ENCODE data around the gene TUBA1C. TPM values are rescaled to one million over a fixed set of nuclear protein-coding genes. Genes with fewer than 3 reads are reported as not detected.
A peak's percentile ranks its signal among the peaks of the same experiment; 100 is the strongest.
"Not testable (repeated sequence)": the region's sequence is repeated elsewhere in the genome, so short reads cannot be mapped to it uniquely, and the experiment has no call there.

Gene TUBA1C
- total and polyA plus RNA-seq, 11 donors: 35.2 to 554 (median 68.8) TPM

DNA sequence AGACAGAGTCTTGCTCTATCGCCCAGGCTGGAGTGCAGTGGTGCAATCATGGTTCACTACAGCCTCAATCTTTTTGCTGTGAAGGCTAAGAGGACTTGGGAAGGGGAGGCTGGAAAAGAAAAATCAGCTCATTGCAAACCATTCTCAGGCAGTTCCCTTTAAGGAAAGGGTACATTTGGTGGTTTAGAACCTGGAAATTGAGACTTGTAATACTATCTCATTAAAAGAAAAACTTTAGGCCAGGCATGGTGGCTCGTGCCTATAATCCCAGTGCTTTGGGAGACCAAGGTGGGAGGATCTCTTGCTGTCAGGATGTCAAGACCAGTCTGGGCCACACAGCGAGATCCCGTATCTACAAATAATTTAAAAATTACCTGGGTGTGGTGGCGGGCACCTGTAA lies 21.3 kb upstream of the TUBA1C start:
- intact Hi-C loops (cut with DNase I): no loop called here
- Histone ChIP-seq H3K27ac (peak overlapping the region in 3 of 12 donors; percentile 20 to 51 (median 37)), H3K4me1 (peaks cover 0 to 25% (median 0%) of the 10 kb centered on the region in 12 donors), H3K9me3 (no peaks in the 10 kb centered on the region), H3K27me3 (no peaks in the 10 kb centered on the region), H3K36me3 (no peaks in the 10 kb centered on the region), H3K4me3 (no peak overlapping the region)
- WGBS, 4 donors: 87 to 97% (median 95%) methylated on average over 5 of the region's 5 CpGs
- DNase-seq (no peak), ATAC-seq (no peak)
- TF ChIP-seq, protein P1, sequence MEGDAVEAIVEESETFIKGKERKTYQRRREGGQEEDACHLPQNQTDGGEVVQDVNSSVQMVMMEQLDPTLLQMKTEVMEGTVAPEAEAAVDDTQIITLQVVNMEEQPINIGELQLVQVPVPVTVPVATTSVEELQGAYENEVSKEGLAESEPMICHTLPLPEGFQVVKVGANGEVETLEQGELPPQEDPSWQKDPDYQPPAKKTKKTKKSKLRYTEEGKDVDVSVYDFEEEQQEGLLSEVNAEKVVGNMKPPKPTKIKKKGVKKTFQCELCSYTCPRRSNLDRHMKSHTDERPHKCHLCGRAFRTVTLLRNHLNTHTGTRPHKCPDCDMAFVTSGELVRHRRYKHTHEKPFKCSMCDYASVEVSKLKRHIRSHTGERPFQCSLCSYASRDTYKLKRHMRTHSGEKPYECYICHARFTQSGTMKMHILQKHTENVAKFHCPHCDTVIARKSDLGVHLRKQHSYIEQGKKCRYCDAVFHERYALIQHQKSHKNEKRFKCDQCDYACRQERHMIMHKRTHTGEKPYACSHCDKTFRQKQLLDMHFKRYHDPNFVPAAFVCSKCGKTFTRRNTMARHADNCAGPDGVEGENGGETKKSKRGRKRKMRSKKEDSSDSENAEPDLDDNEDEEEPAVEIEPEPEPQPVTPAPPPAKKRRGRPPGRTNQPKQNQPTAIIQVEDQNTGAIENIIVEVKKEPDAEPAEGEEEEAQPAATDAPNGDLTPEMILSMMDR (IDR thresholded peaks at IDR 0.05): no peak
- TF ChIP-seq POLR2A (IDR thresholded peaks at IDR 0.05): no peak

DNA sequence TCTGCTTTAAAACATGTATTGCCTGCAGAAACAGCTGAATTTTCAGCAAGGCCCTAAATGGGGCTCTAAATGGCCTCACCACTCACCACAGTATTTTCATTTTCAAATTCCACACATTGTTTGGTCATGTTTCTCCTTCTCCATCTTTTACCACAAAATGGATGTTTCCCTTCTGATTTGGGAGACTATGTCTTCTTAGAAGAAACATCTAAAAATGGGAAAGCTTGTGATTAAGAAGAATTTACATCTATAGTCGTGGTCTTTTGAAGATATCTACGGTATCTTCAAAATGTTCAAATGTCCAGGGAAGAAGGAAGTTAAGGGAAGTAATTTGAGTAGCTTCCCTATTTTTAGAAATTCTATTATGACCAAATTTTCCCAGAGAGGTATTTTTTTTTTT lies 20.7 kb upstream of the TUBA1C start:
- Histone ChIP-seq H3K27me3 (no peaks in the 10 kb centered on the region), H3K9me3 (no peaks in the 10 kb centered on the region), H3K36me3 (no peaks in the 10 kb centered on the region), H3K4me3 (no peak overlapping the region), H3K4me1 (peaks cover 0 to 25% (median 0%) of the 10 kb centered on the region in 12 donors), H3K27ac (peak overlapping the region in 4 of 12 donors; percentile 20 to 51 (median 36))
- ATAC-seq (no peak), DNase-seq (no peak)
- TF ChIP-seq POLR2A (IDR thresholded peaks at IDR 0.05): no peak
- TF ChIP-seq, protein P1 (IDR thresholded peaks at IDR 0.05): no peak
- intact Hi-C loops (cut with DNase I): no loop called here
- 48 to 73% (median 61%) methylated on average over 2 of the region's 2 CpGs for WGBS, 4 donors

DNA sequence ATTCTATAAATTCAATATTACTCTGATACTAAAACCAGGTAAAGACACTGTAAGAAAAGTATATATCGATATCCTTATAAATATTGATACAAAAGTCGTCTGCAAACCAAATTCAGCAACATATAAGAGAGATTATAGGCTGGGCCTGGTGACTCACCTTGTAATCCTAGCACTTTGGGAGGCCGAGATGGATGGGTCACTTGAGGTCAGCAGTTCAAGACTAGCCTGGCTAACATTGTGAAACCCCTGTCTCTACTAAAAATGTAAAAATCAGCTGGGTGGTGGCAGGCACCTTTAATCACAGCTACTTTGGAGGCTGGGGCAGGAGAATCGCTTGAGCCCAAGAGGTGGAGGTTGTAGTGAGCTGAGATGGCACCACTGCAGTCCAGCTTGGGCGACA lies 13.5 kb upstream of the TUBA1C start:
- Histone ChIP-seq H3K27ac (no peak overlapping the region), H3K4me1 (peaks cover 0 to 6% (median 0%) of the 10 kb centered on the region in 12 donors), H3K36me3 (no peaks in the 10 kb centered on the region), H3K27me3 (no peaks in the 10 kb centered on the region), H3K4me3 (no peak overlapping the region), H3K9me3 (no peaks in the 10 kb centered on the region)
- WGBS, 4 donors: 94 to 97% (median 94%) methylated on average over 5 of the region's 5 CpGs
- intact Hi-C loops (cut with DNase I): no loop called here
- DNase-seq: no peak
- no peak for ATAC-seq
- no peak for TF ChIP-seq POLR2A (IDR thresholded peaks at IDR 0.05)
- TF ChIP-seq, protein P1 (IDR thresholded peaks at IDR 0.05): no peak

DNA sequence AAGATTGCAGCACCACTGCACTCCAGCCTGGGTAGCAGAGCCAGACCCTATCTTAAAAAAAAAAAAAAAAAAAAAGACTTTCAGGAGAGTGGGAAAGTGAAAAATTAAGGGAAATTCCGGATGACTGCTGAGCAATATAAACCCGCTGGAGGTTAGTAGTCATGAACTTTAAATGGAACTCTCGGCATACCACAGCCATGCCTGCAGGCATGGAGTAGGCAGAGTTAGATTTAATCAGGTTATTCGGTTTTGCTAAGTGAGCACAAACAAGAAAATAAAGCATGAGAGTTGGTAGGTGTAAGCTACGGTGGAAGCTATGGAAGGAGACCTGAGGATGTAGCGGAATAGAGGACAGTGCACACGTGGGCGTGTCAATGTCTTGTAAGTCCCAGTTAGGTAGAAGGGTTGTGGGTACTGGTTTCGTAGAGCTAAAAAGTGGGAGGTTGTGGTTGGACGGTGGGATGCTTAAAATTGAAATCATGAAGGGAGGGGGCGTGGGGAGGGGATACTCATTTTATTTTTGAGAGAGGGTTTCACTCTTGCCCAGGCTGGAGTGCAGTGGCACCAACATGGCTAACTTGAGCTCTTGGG lies 11.8 kb upstream of the TUBA1C start:
- Histone ChIP-seq H3K4me1 (peaks cover 0 to 13% (median 0%) of the 10 kb centered on the region in 12 donors), H3K36me3 (no peaks in the 10 kb centered on the region), H3K4me3 (no peak overlapping the region), H3K9me3 (no peaks in the 10 kb centered on the region), H3K27me3 (no peaks in the 10 kb centered on the region), H3K27ac (no peak overlapping the region)
- WGBS, 4 donors: 93 to 95% (median 94%) methylated on average over 11 of the region's 11 CpGs
- ATAC-seq (no peak), DNase-seq (no peak)
- TF ChIP-seq, protein P1 (IDR thresholded peaks at IDR 0.05): no peak
- no peak for TF ChIP-seq POLR2A (IDR thresholded peaks at IDR 0.05)
- intact Hi-C loops (cut with DNase I): no loop called here

DNA sequence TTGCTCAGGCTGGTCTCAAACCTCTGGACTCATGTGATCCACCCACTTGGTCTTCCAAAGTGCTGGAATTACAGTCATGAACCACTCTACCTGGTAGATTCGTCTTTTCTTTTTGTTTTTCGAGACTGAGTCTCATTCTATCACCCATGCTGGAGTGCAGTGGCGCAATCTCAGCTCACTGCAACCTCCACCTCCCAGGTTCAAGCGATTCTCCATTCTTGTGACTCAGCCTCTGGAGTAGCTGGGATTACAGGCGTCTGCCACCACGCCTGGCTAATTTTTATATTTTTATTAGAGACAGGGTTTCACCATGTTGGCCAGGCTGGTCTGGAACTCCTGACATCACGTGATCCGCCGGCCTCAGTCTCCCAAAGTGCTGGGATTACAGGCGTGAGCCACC lies 9.4 kb upstream of the TUBA1C start:
- ATAC-seq; H3K27ac ChIP-seq; DNase-seq; H3K36me3 ChIP-seq; H3K4me3 ChIP-seq; intact Hi-C loops (cut with DNase I); H3K27me3 ChIP-seq; H3K9me3 ChIP-seq: not testable (repeated sequence)
- 94 to 98% (median 97%) methylated on average over 10 of the region's 10 CpGs for WGBS, 4 donors
- peaks cover 0 to 19% (median 1%) of the 10 kb centered on the region in 12 donors for H3K4me1 ChIP-seq
